Occipital lobe (tissue), 2 donors: ENCODE results near the gene MARCHF3. TPM values are rescaled to one million over a fixed set of nuclear protein-coding genes. Genes with fewer than 3 reads are reported as not detected.
"Not testable (repeated sequence)": the region's sequence is repeated elsewhere in the genome, so short reads cannot be mapped to it uniquely, and the experiment has no call there.

ENCODE experiments used
- DNase-seq: peaks from one replicate; lab custom pipeline; 2025; lab: John Stamatoyannopoulos, UW
- total RNA-seq: library from RNA; depleted of rRNA; stranded (reverse); fragments of >200 nt; gene quantifications from one replicate; pipeline ENCODE4 v1.2.3, GENCODE V29; 2014

MARCHF3 gene
- total RNA-seq, 1 donor from 2014 or later, result 13.3 TPM

DNA sequence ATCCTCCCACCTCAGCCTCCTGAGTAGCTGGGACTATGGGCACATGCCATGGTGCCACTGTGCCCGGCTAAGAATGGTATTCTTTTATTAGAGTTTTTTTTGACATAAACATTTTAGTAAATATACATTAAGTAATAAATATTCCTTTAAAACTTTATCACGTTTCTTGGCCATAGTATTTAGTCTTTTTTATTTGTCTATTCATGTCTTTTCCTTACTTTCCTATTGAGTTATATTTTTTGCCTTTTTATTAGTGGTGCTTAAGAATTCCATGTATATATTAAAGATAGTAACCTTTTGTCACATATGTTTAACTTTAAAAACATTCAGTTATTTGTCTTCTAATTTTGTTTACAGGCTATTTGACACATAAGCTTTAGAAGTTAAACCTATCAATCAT lies 73.4 kb downstream of the MARCHF3 start:
- no peak for DNase-seq

DNA sequence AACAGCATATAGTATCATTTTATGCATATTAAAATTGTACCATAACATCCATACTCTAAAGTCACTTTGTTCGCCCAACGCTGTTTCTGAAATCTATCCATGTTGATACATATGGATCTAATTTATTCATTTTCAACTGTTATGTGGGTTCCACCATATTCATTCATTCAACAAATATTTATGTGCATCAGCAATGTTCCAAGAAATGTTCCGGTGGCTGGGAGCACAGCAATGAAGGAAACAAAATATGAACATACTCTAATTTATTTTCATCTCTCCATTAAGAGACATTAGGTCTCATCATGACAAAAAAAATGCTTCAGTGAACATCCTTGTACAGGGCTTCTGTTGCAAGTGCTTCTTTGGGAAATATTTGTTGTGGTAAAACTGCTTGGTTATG lies 75.4 kb downstream of the MARCHF3 start:
- DNase-seq, result no peak

DNA sequence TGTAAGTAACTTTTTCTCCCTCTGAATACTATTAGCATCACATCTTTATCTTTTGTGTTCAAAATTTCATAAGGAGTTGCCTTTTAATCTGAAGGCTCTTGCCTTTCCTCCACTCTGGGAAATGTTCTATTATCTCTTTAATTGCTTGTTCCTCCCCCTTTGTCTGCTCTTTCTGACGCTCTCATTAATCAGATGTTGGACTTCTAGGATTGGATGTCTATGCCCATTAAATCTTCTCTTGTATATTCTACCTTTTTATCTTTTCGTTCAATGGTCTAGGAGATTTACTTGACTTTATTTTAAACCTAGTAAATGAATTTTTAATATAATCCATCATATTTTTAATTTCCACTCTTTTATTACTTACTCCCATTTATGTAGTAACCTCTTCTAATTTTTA lies 76.7 kb downstream of the MARCHF3 start:
- no peak for DNase-seq

DNA sequence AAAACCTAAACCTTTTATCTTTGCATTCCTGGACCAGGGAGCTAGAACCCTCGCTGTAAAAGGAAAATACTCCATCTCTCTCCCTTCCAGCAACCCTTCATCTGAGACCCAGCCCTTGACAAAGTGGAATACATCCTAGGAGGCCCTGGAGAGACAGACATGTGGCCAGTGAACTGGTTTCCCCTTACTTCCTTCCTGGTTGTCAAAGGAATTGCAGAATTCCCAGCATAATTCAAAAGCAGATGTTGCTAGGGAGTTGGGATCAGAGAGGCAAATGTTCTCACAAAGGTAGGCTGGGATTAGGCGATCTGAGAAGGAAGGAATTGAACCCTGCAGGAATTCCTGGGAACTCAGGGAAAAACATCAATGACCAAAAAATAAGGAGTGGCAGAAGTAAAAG lies 80.9 kb downstream of the MARCHF3 start:
- DNase-seq, result no peak

DNA sequence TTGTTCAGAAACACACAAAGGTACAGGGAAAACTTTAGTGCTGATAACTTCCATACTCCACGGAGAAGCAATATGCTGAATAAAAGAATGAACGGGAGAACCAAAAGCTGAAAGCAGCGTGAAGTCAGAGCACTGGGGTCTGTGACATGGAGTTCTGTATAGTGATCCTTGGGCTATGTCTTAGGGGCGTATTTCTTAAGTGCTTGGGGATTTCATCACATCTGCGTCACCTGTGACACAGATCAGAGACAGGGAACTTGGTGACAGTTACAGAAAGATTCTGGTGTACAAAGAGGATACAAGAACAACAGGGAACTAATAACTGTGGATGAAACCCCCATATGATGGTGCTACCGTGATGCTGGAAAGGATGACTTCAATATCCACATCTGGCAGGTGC lies 81.9 kb downstream of the MARCHF3 start:
- no peak for DNase-seq

- DNase-seq, result no peak
Measured at GRCh38 chr5:126948011-126948355, 82.4 kb downstream of the MARCHF3 start.

GRCh38 chr5:126947146-126948010 lies 83.0 kb downstream of the MARCHF3 start:
- no peak for DNase-seq

DNA sequence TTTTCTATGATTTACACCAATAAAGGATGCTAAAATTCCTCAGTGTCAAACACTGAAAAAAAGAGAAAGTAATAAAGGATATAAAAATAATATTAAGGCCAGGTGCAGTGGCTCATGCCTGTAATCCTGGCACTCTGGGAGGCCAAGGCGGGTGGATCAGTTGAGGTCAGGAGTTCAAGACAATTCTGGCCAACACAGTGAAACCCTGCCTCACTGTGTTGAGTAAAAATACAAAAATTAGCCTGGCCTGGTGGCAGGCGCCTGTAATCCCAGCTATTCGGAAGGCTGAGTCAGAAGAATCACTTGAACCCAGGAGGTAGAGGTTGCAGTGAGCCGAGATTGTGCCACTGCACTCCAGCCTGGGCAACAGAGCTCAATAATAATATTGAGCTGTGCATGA lies 87.5 kb downstream of the MARCHF3 start:
- not testable (repeated sequence) for DNase-seq

GRCh38 chr5:126941403-126941802 lies 89.0 kb downstream of the MARCHF3 start:
- DNase-seq, result no peak

DNA sequence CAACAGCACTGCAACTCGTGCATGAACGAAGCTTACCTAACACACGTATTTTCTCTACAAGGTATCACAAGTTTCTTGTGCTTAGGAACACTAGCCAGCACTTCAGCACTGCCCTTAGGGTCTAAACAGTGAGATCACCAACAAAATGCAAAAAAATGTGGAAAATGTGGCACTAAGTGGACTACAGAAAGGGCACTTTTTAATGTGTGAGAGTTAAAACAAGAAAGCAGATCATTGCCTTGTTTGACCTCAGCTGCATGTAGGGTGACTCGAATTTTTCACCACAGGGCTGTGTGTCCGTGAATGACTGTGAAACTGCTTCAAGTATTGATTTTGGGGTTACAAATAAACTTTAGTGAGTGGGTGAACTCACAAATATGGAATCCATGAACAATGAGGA lies 90.5 kb downstream of the MARCHF3 start:
- DNase-seq, result no peak

GRCh38 chr5:126938466-126938865 lies 91.9 kb downstream of the MARCHF3 start:
- no peak for DNase-seq

DNA sequence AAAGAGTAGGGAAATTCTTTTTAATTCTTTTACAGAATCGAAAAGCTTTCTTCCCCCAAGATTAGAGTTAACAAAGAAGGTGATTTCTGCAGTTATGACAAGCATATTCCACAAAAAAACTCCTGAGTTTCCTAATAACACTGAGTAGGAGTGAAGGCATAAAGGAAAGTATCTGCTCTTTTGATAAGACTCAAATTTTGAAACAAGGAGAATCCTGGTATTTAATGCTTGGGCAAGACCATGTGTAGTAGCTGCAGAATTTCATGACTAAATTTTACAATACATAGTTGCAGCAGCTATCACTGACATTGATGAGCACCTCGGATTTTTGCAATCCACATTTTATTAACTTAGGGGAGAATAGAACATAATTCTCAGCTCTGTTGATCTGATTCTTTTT lies 92.6 kb downstream of the MARCHF3 start:
- DNase-seq, result no peak

DNA sequence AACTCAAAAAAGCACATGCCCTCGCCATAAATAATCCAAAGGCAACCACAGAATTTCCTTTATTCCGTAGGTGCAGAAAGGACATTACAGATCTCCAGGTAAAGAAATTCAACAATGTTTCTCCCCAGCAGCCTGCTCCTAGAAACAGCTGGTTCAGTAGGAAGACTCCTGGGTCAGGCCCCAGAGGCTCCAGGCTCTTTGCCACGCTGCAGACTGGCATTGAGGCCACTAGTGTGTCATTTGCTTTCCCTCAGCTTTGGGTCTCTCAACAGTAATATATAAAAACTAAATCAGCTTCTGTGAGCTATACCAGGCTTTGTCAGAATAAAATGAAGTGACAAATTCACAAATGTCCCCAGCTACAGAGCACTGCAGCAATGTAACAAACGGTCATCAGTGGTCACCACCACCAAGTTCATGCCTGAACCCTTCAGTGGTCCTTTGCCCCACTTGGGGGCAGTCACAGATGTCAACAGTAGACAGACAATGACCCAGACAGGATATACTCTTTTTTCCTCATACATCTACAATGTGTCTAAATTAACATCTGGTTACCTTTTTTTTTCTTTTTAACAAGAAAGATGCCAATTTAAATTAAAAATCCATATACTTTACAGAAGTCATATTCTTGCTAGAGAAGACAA lies 93.5 kb downstream of the MARCHF3 start:
- no peak for DNase-seq

GRCh38 chr5:126931963-126932660 lies 98.2 kb downstream of the MARCHF3 start:
- DNase-seq, result no peak

GRCh38 chr5:126928041-126928440 lies 102.3 kb downstream of the MARCHF3 start:
- DNase-seq, result no peak

DNA sequence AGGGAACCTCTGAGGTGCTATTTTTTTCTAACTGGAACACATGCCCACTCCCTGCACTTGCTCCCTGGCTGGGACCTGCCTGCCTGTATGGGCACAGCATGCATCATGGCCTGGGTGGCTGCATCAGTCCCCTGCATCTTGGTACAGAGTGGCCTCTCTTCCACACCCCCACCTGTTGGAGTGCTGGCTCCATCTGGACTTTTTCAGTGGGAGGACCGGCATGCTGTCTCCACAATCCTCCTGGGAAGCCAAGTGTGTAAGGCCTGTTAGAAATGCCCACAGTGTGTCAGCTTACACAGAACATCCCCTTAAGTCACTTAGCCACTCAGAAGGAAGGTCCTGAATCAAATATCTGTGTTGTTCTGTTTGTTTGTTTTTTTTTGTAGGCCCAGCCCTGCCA lies 102.9 kb downstream of the MARCHF3 start:
- DNase-seq, result no peak

GRCh38 chr5:126926187-126926586 lies 104.2 kb downstream of the MARCHF3 start:
- no peak for DNase-seq

DNA sequence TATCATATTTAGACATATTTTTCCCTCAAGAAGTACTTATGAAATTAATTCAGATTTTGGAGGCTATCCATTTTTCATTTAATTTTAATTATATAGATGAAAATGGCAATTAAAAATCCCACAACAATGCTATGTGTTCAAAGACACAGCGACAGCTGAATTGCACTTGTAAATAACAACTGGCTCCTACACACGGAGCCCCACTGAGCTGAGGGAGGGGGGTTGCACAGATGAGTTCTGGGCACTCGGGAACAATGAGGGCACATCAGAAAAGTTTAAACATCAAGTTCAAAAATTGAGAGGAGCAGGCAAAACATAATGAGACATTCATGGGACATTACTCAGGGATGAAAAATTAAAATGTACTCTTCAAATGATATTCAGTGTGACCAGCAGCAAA lies 104.9 kb downstream of the MARCHF3 start:
- no peak for DNase-seq

DNA sequence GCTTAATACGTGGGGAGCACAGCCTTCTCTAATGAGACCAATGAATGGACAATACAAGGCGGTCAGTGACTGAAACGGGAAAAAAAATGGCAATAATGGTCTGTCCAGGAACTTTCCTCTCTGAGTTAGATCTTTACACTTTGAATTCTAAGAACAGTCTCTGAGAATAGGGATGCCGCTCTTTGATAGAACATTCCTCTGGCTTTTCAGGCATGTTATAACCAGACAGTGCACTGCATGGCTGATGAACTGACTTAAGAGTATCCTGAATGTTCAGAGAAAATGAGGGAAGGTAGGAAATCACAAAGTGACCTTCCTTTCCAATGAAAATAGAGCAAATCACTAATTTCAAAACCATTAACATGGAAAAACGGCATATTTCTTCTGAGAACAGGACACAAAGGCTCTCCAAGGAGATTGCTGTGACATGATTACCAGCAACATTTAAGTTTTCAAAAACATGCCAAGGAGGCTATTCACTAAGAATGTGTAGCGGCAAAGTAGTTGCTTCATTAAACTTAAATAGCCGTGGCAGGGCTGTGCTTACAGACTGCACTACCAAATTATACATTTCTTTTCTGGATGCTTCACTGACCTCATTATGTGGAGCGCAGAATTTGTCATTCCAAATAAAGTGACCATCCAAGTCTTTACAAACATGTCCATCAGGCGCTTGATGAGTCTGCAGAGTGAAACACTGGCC lies 105.9 kb downstream of the MARCHF3 start:
- no peak for DNase-seq

- DNase-seq, result no peak
Measured at GRCh38 chr5:126921241-126922091, 108.9 kb downstream of the MARCHF3 start.

- no peak for DNase-seq
Measured at GRCh38 chr5:126920291-126920690, 110.1 kb downstream of the MARCHF3 start.
